ENCODE measurements around the gene ADAD2.

The ADAD2 gene

GRCh38 chr16:84190731-84191388 is at the start of gene ADAD2:
TSS of gene ADAD2 (plus strand) at chr16:84191157. CDS start at chr16:84191231, 74 bp downstream.
- no peak for DNase-seq

GRCh38 chr16:84143081-84143480 is 47.9 kb upstream of the ADAD2 start:
- DNase-seq, result no peak

DNA sequence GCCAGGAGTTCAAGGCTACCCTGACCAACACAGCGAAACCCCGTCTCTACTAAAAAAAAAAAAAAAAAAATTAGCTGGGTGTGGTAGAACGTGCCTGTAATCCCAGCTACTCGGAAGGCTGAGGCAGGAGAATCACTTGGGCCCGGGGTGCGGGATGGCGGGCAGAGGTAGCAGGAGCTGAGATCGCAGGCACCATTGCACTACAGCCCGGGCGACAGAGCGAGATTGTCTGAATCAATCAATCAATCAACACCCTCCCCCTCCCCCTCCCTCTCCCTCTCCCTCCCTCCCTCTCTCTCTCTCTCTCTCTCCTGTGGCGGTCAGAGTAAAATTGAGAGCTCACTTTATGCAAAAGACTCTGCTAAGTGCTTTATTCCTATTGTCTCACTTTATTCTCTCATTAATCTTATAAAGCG is 47.2 kb upstream of the ADAD2 start:
- DNase-seq, result no peak

DNA sequence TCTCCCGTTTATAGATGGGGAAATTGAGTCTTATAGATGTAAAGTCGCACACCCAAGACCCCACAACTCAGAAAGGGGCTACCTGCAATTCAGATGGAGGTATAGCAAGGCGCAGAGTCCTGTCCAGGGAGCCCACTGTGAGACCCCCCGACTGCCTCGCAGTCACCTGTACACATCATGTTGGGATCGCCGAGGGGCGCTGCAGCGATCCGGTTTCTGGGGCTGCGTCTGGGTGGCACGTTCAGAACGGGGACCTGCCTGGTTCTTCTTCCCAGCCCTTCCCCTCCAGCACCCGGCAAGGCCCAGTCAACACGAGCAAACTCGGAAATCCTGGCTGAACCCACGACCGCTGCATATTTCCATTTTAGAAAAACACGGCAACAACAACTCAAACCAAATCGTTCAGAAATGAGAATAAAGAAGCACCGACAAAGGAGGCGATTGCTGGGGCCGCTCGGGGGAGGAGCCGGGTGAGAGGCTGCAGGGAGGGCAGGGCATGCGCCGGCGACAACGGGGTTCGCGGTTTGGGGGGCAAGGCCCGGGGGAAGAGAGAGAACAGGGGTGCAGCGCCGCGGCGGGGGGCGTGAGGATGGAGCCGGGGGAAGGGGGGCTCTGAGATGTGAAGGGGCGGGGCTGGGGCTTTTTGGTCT is 46.6 kb upstream of the ADAD2 start:
- no peak for DNase-seq

DNA sequence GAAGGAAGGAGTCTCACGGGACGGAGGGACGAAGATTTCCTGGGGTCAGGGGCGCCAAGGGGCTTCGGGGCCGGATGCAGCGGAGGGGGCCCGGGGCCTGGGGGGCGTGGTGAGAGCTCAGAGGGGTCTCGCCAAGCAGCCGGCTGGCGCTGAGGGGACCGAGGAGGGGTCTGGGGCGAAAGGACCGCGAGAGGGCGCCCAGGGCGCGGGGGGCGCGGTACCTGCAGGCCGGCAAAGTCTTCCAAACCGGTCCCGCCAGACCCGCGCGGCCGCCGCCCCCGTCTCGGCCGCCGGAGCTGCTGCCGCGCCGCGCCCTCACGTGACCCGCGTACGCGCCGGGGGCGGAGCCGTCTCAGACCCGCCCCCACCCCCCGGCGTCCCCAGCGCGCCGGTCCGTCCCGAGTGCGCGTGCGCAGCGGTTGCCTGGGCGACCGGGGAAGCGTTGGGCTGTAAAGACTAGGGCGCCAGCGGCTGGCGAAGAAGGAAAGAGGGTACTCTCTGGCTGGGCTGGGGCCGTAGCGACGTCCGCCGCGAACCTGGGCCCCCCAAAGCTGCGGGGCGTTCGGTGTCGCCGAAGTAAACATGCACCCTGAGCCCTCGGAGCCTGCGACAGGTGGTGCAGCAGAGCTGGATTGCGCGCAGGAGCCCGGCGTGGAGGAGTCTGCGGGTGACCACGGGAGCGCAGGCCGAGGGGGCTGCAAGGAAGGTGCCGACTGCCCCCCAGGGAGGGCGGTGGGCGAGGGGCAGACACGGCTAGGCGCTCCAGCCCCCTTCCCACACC is 45.9 kb upstream of the ADAD2 start, which contains the start of the genes DNAAF1 and HSDL1:
TSS of gene DNAAF1 (plus strand) at position 450 of the 781 bp plus-strand sequence. CDS start at position 583, 133 bp downstream.
TSS of gene HSDL1 (minus strand) at position 319 of the 781 bp plus-strand sequence. CDS start 13,856 bp downstream, outside the sequence.
- peak; percentile 41 for DNase-seq

DNA sequence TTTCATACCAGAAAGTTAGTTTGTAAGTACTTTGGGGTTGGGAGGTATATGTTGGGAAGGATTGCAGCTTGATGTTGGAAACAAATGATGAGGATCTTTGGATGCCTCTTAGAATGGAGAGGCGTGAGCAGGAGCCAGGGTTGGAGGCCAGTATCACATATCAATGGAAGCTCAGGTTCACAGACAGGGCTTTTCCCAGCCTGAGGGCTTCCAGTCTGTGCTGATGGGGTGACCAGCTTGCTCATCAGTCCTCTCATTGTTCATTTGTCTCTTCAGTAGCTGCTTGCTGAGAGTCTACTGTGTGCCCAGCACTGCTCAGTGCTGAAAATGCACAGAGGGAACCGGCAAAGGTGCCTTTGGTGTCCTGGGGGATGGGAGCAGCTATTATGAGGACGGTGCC is 40.0 kb upstream of the ADAD2 start:
- no peak for DNase-seq

DNA sequence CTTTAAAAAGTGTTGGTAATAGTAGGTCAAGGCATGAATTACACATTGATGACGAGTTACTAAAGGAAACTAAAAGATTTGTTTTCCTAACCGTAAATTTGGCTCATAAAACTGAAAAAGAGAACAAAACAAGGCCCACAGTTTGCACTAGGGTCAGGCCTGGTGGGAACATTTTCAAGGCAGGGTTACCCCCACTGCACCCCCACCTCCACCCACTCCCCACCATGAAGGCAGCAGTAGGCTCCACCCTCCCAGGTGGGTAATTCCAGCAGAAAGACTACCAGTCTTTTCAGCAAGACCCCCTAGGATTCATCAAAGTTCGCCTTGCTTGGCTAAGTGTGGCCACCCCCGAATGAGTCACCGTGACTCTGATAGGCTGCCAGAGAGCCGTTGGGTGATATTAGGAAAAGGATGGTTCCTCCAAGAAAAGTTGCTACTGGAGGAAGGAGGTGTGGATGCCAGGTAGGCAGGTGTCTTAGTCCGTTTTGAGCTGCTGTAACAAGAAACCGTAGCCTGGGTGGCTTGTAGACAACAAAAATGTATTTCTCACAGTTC is 37.2 kb upstream of the ADAD2 start:
- DNase-seq, result no peak

GRCh38 chr16:84155226-84155625 is 35.7 kb upstream of the ADAD2 start:
- DNase-seq, result no peak

- DNase-seq, result no peak
Observed at GRCh38 chr16:84155771-84156170, 35.2 kb upstream of the ADAD2 start.

DNA sequence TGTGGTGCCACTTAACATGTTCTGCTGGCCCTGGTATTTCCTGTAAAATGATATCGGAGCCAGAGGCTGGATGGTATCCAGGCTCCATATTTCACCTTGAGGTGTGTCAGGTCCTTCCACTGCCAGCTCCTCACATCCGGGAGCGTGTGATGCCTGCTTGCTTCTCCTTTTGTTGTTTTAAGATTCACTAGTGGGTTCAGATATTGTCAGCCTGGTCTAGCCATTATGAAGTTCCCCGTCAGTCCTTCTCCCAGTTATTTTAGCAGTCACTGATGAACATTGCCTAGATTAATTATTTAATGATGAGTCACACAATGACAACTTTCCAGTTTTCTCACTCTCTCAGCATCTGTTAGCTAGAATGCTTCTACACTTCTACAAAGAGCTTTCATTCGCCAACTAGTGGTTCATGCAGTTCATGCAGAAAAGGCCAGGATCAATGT is 34.6 kb upstream of the ADAD2 start:
- DNase-seq, result peak; percentile 10

DNA sequence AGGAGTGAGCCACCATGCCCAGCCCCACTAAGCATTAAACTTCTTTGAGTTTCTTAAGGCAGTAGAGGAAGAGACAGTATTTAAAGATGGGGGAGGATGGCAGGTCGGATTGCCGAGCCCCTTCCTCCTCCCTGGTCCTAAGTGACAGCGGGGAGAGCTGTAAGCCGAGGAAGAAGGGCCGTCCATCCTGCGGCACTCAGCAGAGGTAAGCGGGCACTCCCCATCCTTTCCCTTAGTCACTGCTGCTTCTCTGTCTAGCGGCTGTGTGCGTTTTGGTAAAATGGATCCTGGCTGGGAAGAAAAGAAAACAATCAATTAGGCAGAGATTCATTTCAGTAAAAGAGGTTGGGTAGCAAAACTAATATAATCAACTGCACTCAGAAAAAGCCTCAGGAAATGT is 31.9 kb upstream of the ADAD2 start:
- no peak for DNase-seq

GRCh38 chr16:84159800-84160199 is 31.2 kb upstream of the ADAD2 start:
- DNase-seq, result no peak

- no peak for DNase-seq
Observed at GRCh38 chr16:84161037-84161436, 29.9 kb upstream of the ADAD2 start.

DNA sequence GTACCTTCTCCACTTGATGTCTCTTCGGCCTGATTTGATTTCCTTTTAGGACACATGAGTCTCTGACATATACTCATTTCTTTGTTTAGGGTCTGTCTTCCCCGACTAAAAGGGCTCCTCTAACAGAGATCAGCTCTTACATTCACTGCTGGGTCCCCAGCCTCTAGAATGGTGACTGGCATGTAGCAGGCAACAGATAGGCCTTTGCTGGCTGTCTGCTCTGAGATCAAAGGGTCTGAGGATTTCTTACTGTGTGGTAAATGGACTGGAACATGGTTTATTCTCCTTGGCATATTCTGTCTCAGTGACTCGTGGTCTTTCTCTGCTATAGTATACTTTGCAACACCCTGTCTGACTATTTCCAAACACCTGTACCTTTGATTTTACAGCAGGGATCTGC is 29.2 kb upstream of the ADAD2 start:
- no peak for DNase-seq

- no peak for DNase-seq
Observed at GRCh38 chr16:84165746-84166145, 25.2 kb upstream of the ADAD2 start.

GRCh38 chr16:84166796-84167695 is 23.9 kb upstream of the ADAD2 start:
- DNase-seq, result no peak

DNA sequence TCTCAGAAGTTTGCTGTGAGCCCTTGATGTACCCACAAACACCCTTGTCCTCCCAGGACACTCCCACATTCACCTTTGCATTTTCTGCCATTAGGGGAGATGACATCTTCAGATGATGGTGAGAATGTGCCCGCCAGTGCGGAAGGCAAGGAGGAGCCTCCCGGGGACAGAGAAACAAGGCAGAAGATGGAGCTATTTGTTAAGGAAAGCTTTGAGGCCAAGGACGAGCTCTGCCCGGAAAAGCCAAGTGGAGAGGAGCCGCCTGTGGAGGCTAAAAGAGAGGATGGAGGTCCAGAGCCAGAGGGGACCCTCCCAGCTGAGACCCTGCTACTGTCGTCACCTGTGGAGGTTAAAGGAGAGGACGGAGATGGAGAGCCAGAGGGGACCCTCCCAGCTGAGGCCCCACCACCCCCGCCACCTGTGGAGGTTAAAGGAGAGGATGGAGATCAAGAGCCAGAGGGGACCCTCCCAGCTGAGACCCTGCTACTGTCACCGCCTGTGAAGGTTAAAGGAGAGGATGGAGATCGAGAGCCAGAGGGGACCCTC is 21.1 kb upstream of the ADAD2 start:
- DNase-seq, result no peak

DNA sequence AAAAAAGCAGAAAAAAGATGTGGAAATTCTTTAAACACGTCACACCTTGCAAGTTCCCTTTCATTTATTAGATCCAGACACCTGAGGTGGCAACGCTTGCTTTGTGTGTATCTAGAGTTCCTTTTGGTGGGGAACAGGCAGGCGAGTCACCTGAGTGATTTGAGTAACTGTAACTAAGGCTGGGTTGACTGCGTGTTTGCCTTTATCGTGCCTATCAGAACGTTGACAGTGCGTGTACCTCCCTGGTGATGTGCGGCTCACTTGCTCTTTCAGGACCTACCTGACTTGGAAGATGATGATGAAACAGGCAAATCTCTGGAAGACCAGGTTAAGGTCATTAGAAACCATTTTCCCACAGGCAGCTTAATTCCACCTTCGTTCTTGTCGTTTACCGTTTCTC is 16.6 kb upstream of the ADAD2 start:
- no peak for DNase-seq

GRCh38 chr16:84175350-84176081 is 15.4 kb upstream of the ADAD2 start:
- peak; percentile 14 for DNase-seq

DNA sequence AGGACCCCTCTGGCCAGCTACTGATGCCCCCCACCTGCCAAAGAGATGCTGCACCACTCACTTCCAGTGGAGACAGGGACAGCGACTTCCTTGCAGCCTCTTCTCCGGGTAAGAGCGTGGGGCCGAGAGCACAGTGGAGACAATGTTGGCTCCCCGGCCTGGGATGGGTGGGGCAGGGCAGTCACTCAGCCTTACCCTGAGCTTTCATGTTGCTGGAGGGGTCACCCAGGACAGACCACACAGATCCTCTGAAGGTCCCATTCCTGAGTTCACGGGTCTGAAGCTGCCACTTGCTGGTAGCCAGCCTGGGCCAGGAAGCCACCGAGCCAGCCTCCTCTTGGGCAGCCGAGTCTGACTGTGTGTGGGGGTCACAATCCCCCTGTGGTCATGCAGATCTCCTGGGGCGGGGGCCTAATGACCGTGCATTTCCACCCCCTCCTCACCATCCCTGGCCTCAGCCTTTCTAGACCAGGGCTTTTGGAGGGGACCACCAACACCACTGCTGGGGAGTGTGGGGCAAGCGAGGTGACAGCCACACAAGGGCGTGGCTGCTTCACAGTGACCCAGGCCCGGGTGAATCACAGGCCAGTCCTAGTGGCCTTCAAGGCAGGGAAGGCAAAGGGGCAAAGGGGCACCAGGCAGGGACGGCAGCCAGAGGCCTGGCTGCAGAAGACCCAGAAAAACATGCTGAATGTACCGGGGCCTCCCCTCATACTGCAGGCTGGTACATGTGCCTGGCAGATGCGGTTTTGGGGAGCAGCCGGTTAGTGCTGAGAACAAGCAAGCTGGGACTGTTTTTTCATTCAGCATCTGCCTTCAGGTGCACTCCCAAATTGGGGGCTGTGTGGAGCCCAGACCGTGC is 14.5 kb upstream of the ADAD2 start:
- no peak for DNase-seq
